ENCODE data around the gene TCP11L1. TPM values are rescaled to one million over a fixed set of nuclear protein-coding genes. Genes with fewer than 3 reads are reported as not detected.
A peak's percentile ranks its signal among the peaks of the same experiment; 100 is the strongest.

TCP11L1 gene
- total RNA-seq, 2 experiments from 2014 or later: 24.6 to 26.1 TPM

- no peaks in the 10 kb centered on the region for H3K36me3 ChIP-seq (ENCODE audit: insufficient read depth, low read length)
- H4K20me1 ChIP-seq (ENCODE audit: insufficient read depth, low read length): no peaks in the 10 kb centered on the region
- H3K9me3 ChIP-seq (ENCODE audit: low read length): no peaks in the 10 kb centered on the region
- DNase-seq (ENCODE audit: low spot score): no peak
- TF ChIP-seq CTCF (conservative IDR thresholded peaks at IDR 0.05; ENCODE audit: low read length) (no peak), EZH2phosphoT487 (IDR thresholded peaks at IDR 0.05; ENCODE audit: borderline replicate concordance, low read depth, low read length) (no peak)
- H3K4me1 ChIP-seq (ENCODE audit: insufficient read depth, low read length, poor library complexity, severe bottlenecking): no peaks in the 10 kb centered on the region
- intact Hi-C loops (cut with micrococcal nuclease; ENCODE audit: unreplicated experiment): loop anchor here (10.0 kb wide), 1 partner anchor 139 kb away; the partner anchor contains the start of gene QSER1
- no peaks in the 10 kb centered on the region for H3K79me2 ChIP-seq (ENCODE audit: insufficient read depth, low read depth, low read length)
- no peak overlapping the region for H3K27ac ChIP-seq (ENCODE audit: low read depth, low read length, poor library complexity, severe bottlenecking)
- H3K4me2 ChIP-seq (ENCODE audit: low read length): no peak overlapping the region
- no peak overlapping the region for H2AFZ ChIP-seq (ENCODE audit: low read length)
- ChIA-PET POLR2A (interaction anchor here (0.8 to 3.2 kb wide), 5 partner anchors 8 to 73 kb away, joined by 4 to 16 read pairs (median 5); no protein-coding TSS in a partner anchor), CTCF (ENCODE audit: unreplicated experiment) (no interaction called here)
- H3K9me2 ChIP-seq (ENCODE audit: insufficient read depth, low read length): no peaks in the 10 kb centered on the region
- no peak overlapping the region for H3K4me3 ChIP-seq (ENCODE audit: low read depth, low read length, poor library complexity, severe bottlenecking)
- BruUV-seq (replicated peaks): no TSS peak
These were observed 5.9 kb upstream of the TCP11L1 start for GRCh38 chr11:33033493-33033892.

GRCh38 chr11:33035011-33035410, 4.4 kb upstream of the TCP11L1 start:
- no peak overlapping the region for H3K27ac ChIP-seq (ENCODE audit: low read depth, low read length, poor library complexity, severe bottlenecking)
- no peaks in the 10 kb centered on the region for H4K20me1 ChIP-seq (ENCODE audit: insufficient read depth, low read length)
- no peaks in the 10 kb centered on the region for H3K36me3 ChIP-seq (ENCODE audit: insufficient read depth, low read length)
- no peak for TF ChIP-seq EZH2phosphoT487 (IDR thresholded peaks at IDR 0.05; ENCODE audit: borderline replicate concordance, low read depth, low read length)
- BruUV-seq (replicated peaks): no TSS peak
- ChIA-PET POLR2A (interaction anchor here (0.7 kb wide), 1 partner anchor 13 kb away, joined by 4 read pairs; no protein-coding TSS in a partner anchor), CTCF (ENCODE audit: unreplicated experiment) (no interaction called here)
- H3K9me3 ChIP-seq (ENCODE audit: low read length): no peaks in the 10 kb centered on the region
- intact Hi-C loops (cut with micrococcal nuclease; ENCODE audit: unreplicated experiment): loop anchor here (10.0 kb wide), 1 partner anchor 140 kb away; the partner anchor contains the start of gene QSER1
- no peaks in the 10 kb centered on the region for H3K4me1 ChIP-seq (ENCODE audit: insufficient read depth, low read length, poor library complexity, severe bottlenecking)
- H3K4me2 ChIP-seq (ENCODE audit: low read length): no peak overlapping the region
- DNase-seq (ENCODE audit: low spot score): no peak
- no peaks in the 10 kb centered on the region; the same call in 1 of the 2 replicates for H3K79me2 ChIP-seq (ENCODE audit: insufficient read depth, low read depth, low read length)
- no peaks in the 10 kb centered on the region for H3K9me2 ChIP-seq (ENCODE audit: insufficient read depth, low read length)
- no peak overlapping the region for H2AFZ ChIP-seq (ENCODE audit: low read length)
- H3K4me3 ChIP-seq (ENCODE audit: low read depth, low read length, poor library complexity, severe bottlenecking): no peak overlapping the region

- peak overlapping the region; percentile 88 for H3K4me3 ChIP-seq (ENCODE audit: low read depth, low read length, poor library complexity, severe bottlenecking)
- peak; percentile 51 for DNase-seq (ENCODE audit: low spot score)
- peak overlapping the region; percentile 82 for H3K4me2 ChIP-seq (ENCODE audit: low read length)
- no peaks in the 10 kb centered on the region for H3K9me2 ChIP-seq (ENCODE audit: insufficient read depth, low read length)
- H3K27ac ChIP-seq (ENCODE audit: low read depth, low read length, poor library complexity, severe bottlenecking): peak overlapping the region; percentile 69
- no peaks in the 10 kb centered on the region for H3K9me3 ChIP-seq (ENCODE audit: low read length)
- H3K79me2 ChIP-seq (ENCODE audit: insufficient read depth, low read depth, low read length): peaks cover 5% of the 10 kb centered on the region; the same call in 1 of the 2 replicates
- peak overlapping the region; percentile 94 for H2AFZ ChIP-seq (ENCODE audit: low read length)
- H3K4me1 ChIP-seq (ENCODE audit: insufficient read depth, low read length, poor library complexity, severe bottlenecking): peaks cover 12% of the 10 kb centered on the region
- no peak for TF ChIP-seq EZH2phosphoT487 (IDR thresholded peaks at IDR 0.05; ENCODE audit: borderline replicate concordance, low read depth, low read length)
- TF ChIP-seq CTCF (conservative IDR thresholded peaks at IDR 0.05; ENCODE audit: low read length): no peak
- H4K20me1 ChIP-seq (ENCODE audit: insufficient read depth, low read length): no peaks in the 10 kb centered on the region
- no TSS peak for BruUV-seq (replicated peaks)
- CTCF ChIA-PET (ENCODE audit: unreplicated experiment): interaction anchor here (0.6 kb wide), 1 partner anchor 15 kb away, joined by 4 read pairs; no protein-coding TSS in a partner anchor
- intact Hi-C loops (cut with micrococcal nuclease; ENCODE audit: unreplicated experiment): no loop called here
- POLR2A ChIA-PET: interaction anchor here (0.6 to 3.1 kb wide), 12 partner anchors 12 to 1398 kb away, joined by 3 to 19 read pairs (median 3); partner anchors contain the start of genes CAT and DEPDC7
- H3K36me3 ChIP-seq (ENCODE audit: insufficient read depth, low read length): peaks cover 20% of the 10 kb centered on the region
These were observed 875 bp downstream of the TCP11L1 start for GRCh38 chr11:33040033-33040861.
